ENCODE data around the gene KRTCAP2. TPM values are rescaled to one million over a fixed set of nuclear protein-coding genes. Genes with fewer than 3 reads are reported as not detected.

Gene KRTCAP2
- total RNA-seq, 1 experiment from 2014 or later = 236 TPM

GRCh38 chr1:155202731-155203515 lies 29.8 kb upstream of the KRTCAP2 start:
- H3K27ac Mint-ChIP-seq (ENCODE audit: unreplicated experiment) = no peak overlapping the region
- no peaks in the 10 kb centered on the region for H3K9me3 Mint-ChIP-seq (ENCODE audit: low read depth, unreplicated experiment)
- peaks cover 8% of the 10 kb centered on the region for H3K36me3 Mint-ChIP-seq (ENCODE audit: insufficient read depth, unreplicated experiment)
- no peak for DNase-seq
- no TSS peak for BruUV-seq (replicated peaks)
- CTCF ChIA-PET = interaction anchor here (0.6 to 0.7 kb wide), 2 partner anchors 8 to 100 kb away, joined by 3 read pairs; no protein-coding TSS in a partner anchor
- H3K27me3 Mint-ChIP-seq (ENCODE audit: unreplicated experiment) = no peaks in the 10 kb centered on the region
- intact Hi-C loops (cut with micrococcal nuclease; ENCODE audit: unreplicated experiment) = no loop called here
- no peak overlapping the region for H3K4me3 Mint-ChIP-seq (ENCODE audit: low read depth, unreplicated experiment)
- H3K4me1 Mint-ChIP-seq (ENCODE audit: low read depth, unreplicated experiment) = peaks cover 14% of the 10 kb centered on the region
- no peak for TF ChIP-seq CTCF (IDR thresholded peaks at IDR 0.05; ENCODE audit: unreplicated experiment)

GRCh38 chr1:155202198-155202597 lies 29.1 kb upstream of the KRTCAP2 start:
- Mint-ChIP-seq H3K4me3 (ENCODE audit: low read depth, unreplicated experiment) (no peak overlapping the region), H3K27ac (ENCODE audit: unreplicated experiment) (no peak overlapping the region), H3K36me3 (ENCODE audit: insufficient read depth, unreplicated experiment) (peaks cover 12% of the 10 kb centered on the region), H3K27me3 (ENCODE audit: unreplicated experiment) (no peaks in the 10 kb centered on the region), H3K9me3 (ENCODE audit: low read depth, unreplicated experiment) (no peaks in the 10 kb centered on the region), H3K4me1 (ENCODE audit: low read depth, unreplicated experiment) (peaks cover 7% of the 10 kb centered on the region)
- CTCF ChIA-PET = interaction anchor here (0.6 kb wide), 1 partner anchor 72 kb away, joined by 5 read pairs; no protein-coding TSS in a partner anchor
- BruUV-seq (replicated peaks) = no TSS peak
- no peak for TF ChIP-seq CTCF (IDR thresholded peaks at IDR 0.05; ENCODE audit: unreplicated experiment)
- intact Hi-C loops (cut with micrococcal nuclease; ENCODE audit: unreplicated experiment) = no loop called here
- DNase-seq = no peak

GRCh38 chr1:155200920-155201319 lies 27.8 kb upstream of the KRTCAP2 start:
- Mint-ChIP-seq H3K27ac (ENCODE audit: unreplicated experiment) (no peak overlapping the region), H3K9me3 (ENCODE audit: low read depth, unreplicated experiment) (no peaks in the 10 kb centered on the region), H3K36me3 (ENCODE audit: insufficient read depth, unreplicated experiment) (peaks cover 12% of the 10 kb centered on the region), H3K4me3 (ENCODE audit: low read depth, unreplicated experiment) (no peak overlapping the region), H3K4me1 (ENCODE audit: low read depth, unreplicated experiment) (no peaks in the 10 kb centered on the region), H3K27me3 (ENCODE audit: unreplicated experiment) (peaks cover under 1% of the 10 kb centered on the region)
- no peak for DNase-seq
- CTCF ChIA-PET = interaction anchor here (0.9 kb wide), 1 partner anchor 7 kb away, joined by 4 read pairs; no protein-coding TSS in a partner anchor
- TF ChIP-seq CTCF (IDR thresholded peaks at IDR 0.05; ENCODE audit: unreplicated experiment) = no peak
- no TSS peak for BruUV-seq (replicated peaks)
- intact Hi-C loops (cut with micrococcal nuclease; ENCODE audit: unreplicated experiment) = no loop called here

GRCh38 chr1:155199792-155200191 lies 26.7 kb upstream of the KRTCAP2 start:
- DNase-seq = no peak
- Mint-ChIP-seq H3K9me3 (ENCODE audit: low read depth, unreplicated experiment) (no peaks in the 10 kb centered on the region), H3K27ac (ENCODE audit: unreplicated experiment) (no peak overlapping the region), H3K36me3 (ENCODE audit: insufficient read depth, unreplicated experiment) (peaks cover 21% of the 10 kb centered on the region), H3K4me3 (ENCODE audit: low read depth, unreplicated experiment) (no peak overlapping the region), H3K4me1 (ENCODE audit: low read depth, unreplicated experiment) (peaks cover 8% of the 10 kb centered on the region), H3K27me3 (ENCODE audit: unreplicated experiment) (peaks cover 12% of the 10 kb centered on the region)
- TF ChIP-seq CTCF (IDR thresholded peaks at IDR 0.05; ENCODE audit: unreplicated experiment) = no peak
- BruUV-seq (replicated peaks) = no TSS peak
- intact Hi-C loops (cut with micrococcal nuclease; ENCODE audit: unreplicated experiment) = no loop called here
- CTCF ChIA-PET = no interaction called here

Measured in Calu3 (cell line).